Activated CD8-positive, alpha-beta T cell treated with anti-CD3 and anti-CD28 coated beads for 36 hours (primary cell): Measurements from ENCODE around the gene KIF6. TPM values are rescaled to one million over a fixed set of nuclear protein-coding genes. Genes with fewer than 3 reads are reported as not detected.

ENCODE experiments used
- ATAC-seq: fragments of 200-7000 bp; cut with Tn5 transposase; one replicate; pipeline ENCODE4 v1.10.0; 2021; ENCODE audit warnings: mild to moderate bottlenecking, moderate library complexity
- CTCF ChIA-PET: fragments of 350-600 bp; sonication (Branson Sonifier 250); formaldehyde crosslinking; loops from one replicate; lab custom pipeline; 2021; ENCODE audit warnings: antibody characterized with exemption; lab: Charles Lee
- POLR2A ChIA-PET: fragments of 350-600 bp; sonication (Branson Sonifier 250); formaldehyde crosslinking; loops from one replicate; lab custom pipeline; 2021; ENCODE audit warnings: antibody characterized with exemption; lab: Charles Lee
- DNase-seq: peaks from one replicate; pipeline ENCODE4 v3.0.0-alpha.2; 2020
- H3K27ac Mint-ChIP-seq: one replicate; pipeline ENCODE4 v1.8.0; 2021; ENCODE audit warnings: mild to moderate bottlenecking, mixed read lengths
- H3K27me3 Mint-ChIP-seq: one replicate; pipeline ENCODE4 v1.8.0; 2021; ENCODE audit warnings: mixed read lengths
- H3K36me3 Mint-ChIP-seq: one replicate; pipeline ENCODE4 v1.8.0; 2021; ENCODE audit warnings: low read depth, mixed read lengths
- H3K4me1 Mint-ChIP-seq: one replicate; pipeline ENCODE4 v1.8.0; 2021; ENCODE audit warnings: low read depth, mixed read lengths
- H3K4me3 Mint-ChIP-seq: one replicate; pipeline ENCODE4 v1.8.0; 2021; ENCODE audit warnings: mild to moderate bottlenecking, moderate library complexity, mixed read lengths
- H3K9me3 Mint-ChIP-seq: one replicate; pipeline ENCODE4 v1.8.0; 2021; ENCODE audit warnings: mixed read lengths
- CTCF ChIP-seq: fragments of 200-600 bp; IDR thresholded peaks from one replicate; pipeline ENCODE4 v1.8.0; 2022; ENCODE audit warnings: antibody characterized with exemption, mild to moderate bottlenecking
- intact Hi-C: fragments of 100-400 bp; cut with micrococcal nuclease; formaldehyde crosslinking; loops from one replicate; pipeline ENCODE4 v1.10.0; 2022
- total RNA-seq, 2 experiments: library from RNA; stranded (reverse); gene quantifications; one replicate each; pipeline ENCODE4 v1.2.3, GENCODE V29; 2021

Gene KIF6
- total RNA-seq, 2 experiments from 2014 or later, result 0.13 to 0.14 TPM

GRCh38 chr6:39333644-39334438, 391.4 kb downstream of the KIF6 start:
- CTCF ChIA-PET, result interaction anchor here (0.7 to 2.3 kb wide), 3 partner anchors 14 to 30 kb away, joined by 3 to 9 read pairs (median 3); no protein-coding TSS in a partner anchor
- ATAC-seq (no peak), DNase-seq (no peak)
- TF ChIP-seq CTCF, result no peak
- Mint-ChIP-seq H3K9me3 (no peaks in the 10 kb centered on the region), H3K36me3 (no peaks in the 10 kb centered on the region), H3K27me3 (peaks cover 12% of the 10 kb centered on the region), H3K4me1 (peaks cover 10% of the 10 kb centered on the region), H3K4me3 (no peak overlapping the region), H3K27ac (no peak overlapping the region)
- intact Hi-C loops, result no loop called here
- POLR2A ChIA-PET, result no interaction called here

DNA sequence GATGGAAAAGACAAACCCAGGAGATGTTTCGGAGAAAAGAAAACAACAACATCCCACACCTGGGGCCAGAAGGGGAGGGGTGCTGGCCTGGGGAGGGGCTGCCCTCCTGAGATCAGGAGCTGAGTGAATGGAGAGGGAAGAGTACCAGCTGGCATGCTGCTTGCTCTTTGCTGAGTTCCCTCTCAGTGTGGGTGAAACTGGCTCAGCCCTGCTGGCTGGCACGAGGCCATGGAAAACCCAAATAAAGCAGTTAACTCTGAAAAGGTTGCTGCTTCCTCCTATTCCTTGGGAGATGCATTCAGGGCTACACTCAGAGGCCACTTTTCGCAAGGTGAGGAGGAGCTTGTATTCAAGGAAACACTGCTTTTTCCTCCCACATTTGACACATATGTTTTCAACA, 394.7 kb downstream of the KIF6 start:
- H3K27me3 Mint-ChIP-seq, result peaks cover 13% of the 10 kb centered on the region
- CTCF ChIA-PET, result interaction anchor here (1.0 to 2.0 kb wide), 3 partner anchors 18 to 164 kb away, joined by 3 to 4 read pairs (median 3); no protein-coding TSS in a partner anchor
- POLR2A ChIA-PET, result interaction anchor here (0.7 kb wide), 1 partner anchor 652 kb away, joined by 3 read pairs; no protein-coding TSS in a partner anchor

GRCh38 chr6:39330057-39330456, 395.2 kb downstream of the KIF6 start:
- Mint-ChIP-seq H3K9me3 (no peaks in the 10 kb centered on the region), H3K27me3 (peaks cover 13% of the 10 kb centered on the region), H3K36me3 (no peaks in the 10 kb centered on the region), H3K4me1 (no peaks in the 10 kb centered on the region), H3K4me3 (no peak overlapping the region), H3K27ac (no peak overlapping the region)
- intact Hi-C loops, result no loop called here
- DNase-seq, result no peak
- CTCF ChIA-PET, result interaction anchor here (1.0 to 2.0 kb wide), 3 partner anchors 18 to 163 kb away, joined by 3 to 4 read pairs (median 3); no protein-coding TSS in a partner anchor
- no peak for TF ChIP-seq CTCF
- ATAC-seq, result no peak
- POLR2A ChIA-PET, result no interaction called here

More for the DNA sequence above, 394.7 kb downstream of the KIF6 start:
- DNase-seq (no peak), ATAC-seq (no peak)
- Mint-ChIP-seq H3K27ac (no peak overlapping the region), H3K4me3 (no peak overlapping the region), H3K36me3 (no peaks in the 10 kb centered on the region), H3K4me1 (no peaks in the 10 kb centered on the region), H3K9me3 (no peaks in the 10 kb centered on the region)
- no peak for TF ChIP-seq CTCF
- intact Hi-C loops, result no loop called here

- H3K4me1 Mint-ChIP-seq, result no peaks in the 10 kb centered on the region
- no peaks in the 10 kb centered on the region for H3K9me3 Mint-ChIP-seq
- ChIA-PET CTCF (interaction anchor here (1.7 kb wide), 1 partner anchor 18 kb away, joined by 4 read pairs; no protein-coding TSS in a partner anchor), POLR2A (no interaction called here)
- no peak for TF ChIP-seq CTCF
- no peak overlapping the region for H3K27ac Mint-ChIP-seq
- DNase-seq (no peak), ATAC-seq (no peak)
- intact Hi-C loops, result no loop called here
- peaks cover 13% of the 10 kb centered on the region for H3K27me3 Mint-ChIP-seq
- H3K36me3 Mint-ChIP-seq, result no peaks in the 10 kb centered on the region
- no peak overlapping the region for H3K4me3 Mint-ChIP-seq
Measured at GRCh38 chr6:39328066-39328465, 397.1 kb downstream of the KIF6 start.

DNA sequence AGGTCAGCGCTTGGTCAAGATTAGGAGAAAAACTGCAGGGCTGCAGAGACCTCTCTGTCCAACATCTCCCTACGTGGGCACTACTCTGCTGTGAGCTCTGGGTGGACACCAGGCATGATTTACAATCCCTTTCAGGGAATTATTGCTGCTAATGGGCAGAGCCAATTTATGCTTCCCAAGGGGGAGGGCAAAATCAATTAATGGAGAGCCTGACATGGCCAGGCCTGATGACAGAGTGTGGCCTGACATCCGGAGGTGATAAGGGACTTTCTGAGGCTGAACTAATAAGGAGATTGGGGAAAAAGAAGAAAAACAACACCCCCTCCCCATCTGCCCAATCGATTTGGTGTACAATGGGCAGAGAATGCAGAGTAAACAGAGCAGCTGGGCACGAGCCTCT, 397.7 kb downstream of the KIF6 start:
- Mint-ChIP-seq H3K4me1 (no peaks in the 10 kb centered on the region), H3K4me3 (no peak overlapping the region), H3K9me3 (no peaks in the 10 kb centered on the region), H3K36me3 (no peaks in the 10 kb centered on the region), H3K27ac (no peak overlapping the region), H3K27me3 (peaks cover 13% of the 10 kb centered on the region)
- CTCF ChIA-PET, result interaction anchor here (1.7 kb wide), 1 partner anchor 18 kb away, joined by 4 read pairs; no protein-coding TSS in a partner anchor
- intact Hi-C loops, result no loop called here
- TF ChIP-seq CTCF, result no peak
- POLR2A ChIA-PET, result no interaction called here
- DNase-seq (no peak), ATAC-seq (no peak)
